IPS-11a (cell line): ENCODE measurements around the gene CADPS2.

Experiments
- H3K4me3 ChIP-seq: one replicate; pipeline ENCODE4 v1.5.1; 2013; ENCODE audit warnings: low read depth, low read length, control low read depth

The CADPS2 gene

GRCh38 chr7:122618585-122619189, 267.6 kb downstream of the CADPS2 start:
- no peak overlapping the region for H3K4me3 ChIP-seq

- no peak overlapping the region for H3K4me3 ChIP-seq
These were observed 269.3 kb downstream of the CADPS2 start for GRCh38 chr7:122616951-122617350.

- H3K4me3 ChIP-seq = no peak overlapping the region
These were observed 280.3 kb downstream of the CADPS2 start for GRCh38 chr7:122605929-122606328.

GRCh38 chr7:122604251-122604650, 282.0 kb downstream of the CADPS2 start:
- no peak overlapping the region for H3K4me3 ChIP-seq

- H3K4me3 ChIP-seq = no peak overlapping the region
These were observed 283.5 kb downstream of the CADPS2 start for GRCh38 chr7:122602800-122603199.

- no peak overlapping the region for H3K4me3 ChIP-seq
These were observed 285.6 kb downstream of the CADPS2 start for GRCh38 chr7:122600630-122601029.

GRCh38 chr7:122600042-122600441, 286.2 kb downstream of the CADPS2 start:
- no peak overlapping the region for H3K4me3 ChIP-seq

- H3K4me3 ChIP-seq = no peak overlapping the region
These were observed 289.0 kb downstream of the CADPS2 start for GRCh38 chr7:122597277-122597676.

- no peak overlapping the region for H3K4me3 ChIP-seq
These were observed 290.4 kb downstream of the CADPS2 start for GRCh38 chr7:122595885-122596284.

- H3K4me3 ChIP-seq = no peak overlapping the region
These were observed 297.6 kb downstream of the CADPS2 start for GRCh38 chr7:122588621-122589020.

- H3K4me3 ChIP-seq = no peak overlapping the region
These were observed 301.5 kb downstream of the CADPS2 start for GRCh38 chr7:122584676-122585251.

GRCh38 chr7:122578350-122578749, 307.9 kb downstream of the CADPS2 start:
- no peak overlapping the region for H3K4me3 ChIP-seq

- no peak overlapping the region for H3K4me3 ChIP-seq
These were observed 308.7 kb downstream of the CADPS2 start for GRCh38 chr7:122577449-122578003.

- H3K4me3 ChIP-seq = no peak overlapping the region
These were observed 313.6 kb downstream of the CADPS2 start for GRCh38 chr7:122572706-122573105.

GRCh38 chr7:122561326-122561725, 324.9 kb downstream of the CADPS2 start:
- H3K4me3 ChIP-seq = no peak overlapping the region

GRCh38 chr7:122556873-122557542, 329.3 kb downstream of the CADPS2 start:
- no peak overlapping the region for H3K4me3 ChIP-seq

GRCh38 chr7:122556219-122556618, 330.0 kb downstream of the CADPS2 start:
- no peak overlapping the region for H3K4me3 ChIP-seq

GRCh38 chr7:122553761-122554160, 332.5 kb downstream of the CADPS2 start:
- no peak overlapping the region for H3K4me3 ChIP-seq

- no peak overlapping the region for H3K4me3 ChIP-seq
These were observed 333.5 kb downstream of the CADPS2 start for GRCh38 chr7:122552769-122553168.

GRCh38 chr7:122550545-122550944, 335.7 kb downstream of the CADPS2 start:
- no peak overlapping the region for H3K4me3 ChIP-seq

GRCh38 chr7:122549578-122549977, 336.7 kb downstream of the CADPS2 start:
- no peak overlapping the region for H3K4me3 ChIP-seq

- H3K4me3 ChIP-seq = no peak overlapping the region
These were observed 339.8 kb downstream of the CADPS2 start for GRCh38 chr7:122546496-122546895.
